Keratinocyte (primary cell): ENCODE measurements around the gene ZNF628.

Source experiments
- CTCF ChIP-seq, 3 experiments: IDR thresholded peaks in 1 of 3; conservative IDR thresholded peaks in 1 of 3; optimal IDR thresholded peaks in 1 of 3; 2 replicates in 2 of 3; 3 replicates in 1 of 3; pipeline versions ENCODE3 to v1.5.1; 2011; ENCODE audit warnings: low read length in 3 of 3, mild to moderate bottlenecking in 3 of 3, moderate library complexity in 2 of 3, control low read depth in 1 of 3, inconsistent platforms in 1 of 3; ENCODE audit not compliant: insufficient read depth in 2 of 3; ENCODE audit errors: extremely low read depth in 1 of 3
- EZH2 ChIP-seq: IDR thresholded peaks from one replicate; pipeline ENCODE4 v1.6.1; 2012; ENCODE audit warnings: inconsistent platforms, mild to moderate bottlenecking, low read length, moderate library complexity

- TF ChIP-seq EZH2: no peak
- no peak for TF ChIP-seq CTCF (optimal IDR thresholded peaks at IDR 0.05 in 1 of 3, IDR thresholded peaks at IDR 0.05 in 1 of 3, conservative IDR thresholded peaks at IDR 0.05 in 1 of 3; ENCODE audit: extremely low read depth in 1 of 3, insufficient read depth in 2 of 3, low read length in 3 of 3)
These were observed 4.0 kb upstream of the ZNF628 start for GRCh38 chr19:55472463-55472862.
